ENCODE results near the gene FMN1. TPM values are rescaled to one million over a fixed set of nuclear protein-coding genes. Genes with fewer than 3 reads are reported as not detected.

FMN1 gene
- total and polyA plus RNA-seq, 10 donors: 0.43 to 42.1 (median 8.6) TPM

DNA sequence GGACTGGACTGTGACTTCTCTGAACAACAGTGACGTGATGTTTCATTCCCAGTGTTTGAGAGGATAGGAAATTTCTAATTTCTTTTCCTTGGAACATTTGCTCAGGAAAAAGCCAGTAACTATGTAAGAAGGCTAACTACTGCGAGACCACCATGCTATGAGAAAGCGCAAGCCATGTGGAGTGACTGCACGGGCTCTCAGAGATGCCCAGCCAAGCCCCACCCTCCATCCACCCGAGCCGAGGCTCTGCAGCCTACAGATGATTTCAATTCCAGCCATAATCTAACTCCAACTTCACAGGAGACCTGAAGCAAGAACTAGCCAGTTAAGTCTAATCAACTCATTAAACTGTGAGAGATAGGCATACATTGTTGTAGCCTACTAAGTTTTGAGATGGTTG is 352.4 kb downstream of the FMN1 start:
- H3K27ac ChIP-seq: no peak overlapping the region
- 81 to 93% (median 87%) methylated on average over 6 of the region's 6 CpGs for WGBS, 5 donors
- intact Hi-C loops (cut with DNase I; ENCODE audit: low total_unique reads): loop anchor here (5.0 to 10.0 kb wide), 2 partner anchors 93 to 155 kb away; no protein-coding TSS in a partner anchor
- TF ChIP-seq POLR2AphosphoS5 (IDR thresholded peaks at IDR 0.05) (no peak), POLR2A (IDR thresholded peaks at IDR 0.05) (no peak)
- TF ChIP-seq, protein P1, sequence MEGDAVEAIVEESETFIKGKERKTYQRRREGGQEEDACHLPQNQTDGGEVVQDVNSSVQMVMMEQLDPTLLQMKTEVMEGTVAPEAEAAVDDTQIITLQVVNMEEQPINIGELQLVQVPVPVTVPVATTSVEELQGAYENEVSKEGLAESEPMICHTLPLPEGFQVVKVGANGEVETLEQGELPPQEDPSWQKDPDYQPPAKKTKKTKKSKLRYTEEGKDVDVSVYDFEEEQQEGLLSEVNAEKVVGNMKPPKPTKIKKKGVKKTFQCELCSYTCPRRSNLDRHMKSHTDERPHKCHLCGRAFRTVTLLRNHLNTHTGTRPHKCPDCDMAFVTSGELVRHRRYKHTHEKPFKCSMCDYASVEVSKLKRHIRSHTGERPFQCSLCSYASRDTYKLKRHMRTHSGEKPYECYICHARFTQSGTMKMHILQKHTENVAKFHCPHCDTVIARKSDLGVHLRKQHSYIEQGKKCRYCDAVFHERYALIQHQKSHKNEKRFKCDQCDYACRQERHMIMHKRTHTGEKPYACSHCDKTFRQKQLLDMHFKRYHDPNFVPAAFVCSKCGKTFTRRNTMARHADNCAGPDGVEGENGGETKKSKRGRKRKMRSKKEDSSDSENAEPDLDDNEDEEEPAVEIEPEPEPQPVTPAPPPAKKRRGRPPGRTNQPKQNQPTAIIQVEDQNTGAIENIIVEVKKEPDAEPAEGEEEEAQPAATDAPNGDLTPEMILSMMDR (IDR thresholded peaks at IDR 0.05 in 8 of 11, conservative IDR thresholded peaks at IDR 0.05 in 3 of 11): no peak
- no peaks in the 10 kb centered on the region for H3K27me3 ChIP-seq (replicated peaks in 1 of 7)
- H3K9me3 ChIP-seq: no peaks in the 10 kb centered on the region
- no peaks in the 10 kb centered on the region for H3K4me1 ChIP-seq
- H3K4me3 ChIP-seq: no peak overlapping the region
- no peaks in the 10 kb centered on the region for H3K36me3 ChIP-seq
- DNase-seq: no peak

DNA sequence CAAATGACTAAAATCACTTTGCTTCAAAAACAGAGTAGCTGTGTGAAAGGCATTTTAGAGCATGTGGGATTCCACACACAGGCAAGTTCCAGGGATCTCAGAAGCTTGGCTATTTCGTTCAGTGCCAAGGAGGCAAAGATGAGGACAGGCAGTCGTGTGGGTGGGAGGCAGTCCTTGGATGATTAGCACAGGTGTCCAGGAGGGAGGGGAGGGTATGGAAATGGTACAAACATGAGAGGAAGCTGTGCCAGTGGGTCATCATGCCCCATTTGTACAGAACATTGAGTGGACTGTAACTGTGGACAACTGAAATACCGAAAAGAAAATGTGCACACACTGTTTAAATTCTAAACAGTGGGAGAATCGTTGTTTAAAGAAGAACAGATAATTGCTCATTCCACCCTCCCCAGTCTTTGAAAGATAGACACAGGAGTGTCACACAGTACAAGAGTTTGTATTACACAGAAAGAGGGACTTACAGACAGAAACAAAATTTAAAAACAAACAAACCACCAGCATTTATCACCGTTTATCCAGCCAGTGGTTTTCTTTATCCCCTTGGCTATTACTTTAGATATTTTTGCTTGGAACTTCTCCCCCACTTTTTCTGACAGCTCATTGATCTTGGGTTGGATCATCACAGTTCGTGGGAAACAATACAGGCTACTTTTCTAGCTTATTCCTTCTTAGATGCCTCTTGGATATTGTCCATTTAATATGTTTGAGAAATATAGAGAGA is 353.8 kb downstream of the FMN1 start:
- Histone ChIP-seq H3K27me3 (replicated peaks in 1 of 7) (no peaks in the 10 kb centered on the region), H3K4me1 (no peaks in the 10 kb centered on the region), H3K27ac (no peak overlapping the region), H3K4me3 (no peak overlapping the region), H3K9me3 (no peaks in the 10 kb centered on the region), H3K36me3 (no peaks in the 10 kb centered on the region)
- DNase-seq: no peak
- intact Hi-C loops (cut with DNase I; ENCODE audit: low total_unique reads): loop anchor here (5.0 to 10.0 kb wide), 2 partner anchors 94 to 157 kb away; no protein-coding TSS in a partner anchor
- TF ChIP-seq POLR2A (IDR thresholded peaks at IDR 0.05): no peak
- no peak for TF ChIP-seq POLR2AphosphoS5 (IDR thresholded peaks at IDR 0.05)
- TF ChIP-seq, protein P1 (IDR thresholded peaks at IDR 0.05 in 8 of 11, conservative IDR thresholded peaks at IDR 0.05 in 3 of 11): no peak
- WGBS, 5 donors: 56 to 75% (median 65%) methylated on average over 6 of the region's 6 CpGs

DNA sequence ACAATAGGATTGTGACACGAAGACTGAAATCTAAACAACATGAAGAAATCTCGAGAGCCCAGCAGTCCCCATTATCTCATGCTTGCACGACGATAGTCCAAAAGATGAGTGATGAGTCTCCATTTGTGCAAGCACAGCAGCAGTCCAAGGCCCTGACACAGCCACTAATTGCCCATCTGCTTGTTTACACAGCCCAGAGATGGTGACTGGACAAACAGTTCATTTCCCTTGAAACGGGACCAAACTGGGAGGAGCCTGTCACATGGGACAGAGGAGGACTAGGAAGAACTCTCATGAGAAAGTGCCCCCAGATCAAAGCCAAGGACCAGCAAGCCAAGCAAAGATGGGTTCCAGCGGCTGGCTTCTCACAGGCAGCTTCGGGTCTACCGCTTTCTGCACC is 355.7 kb downstream of the FMN1 start:
- 72 to 78% (median 76%) methylated on average over 8 of the region's 8 CpGs for WGBS, 5 donors
- Histone ChIP-seq H3K9me3 (no peaks in the 10 kb centered on the region), H3K4me3 (no peak overlapping the region), H3K27ac (no peak overlapping the region), H3K36me3 (no peaks in the 10 kb centered on the region), H3K4me1 (peaks cover 0 to 7% (median 0%) of the 10 kb centered on the region in 6 donors), H3K27me3 (replicated peaks in 1 of 7) (no peaks in the 10 kb centered on the region)
- TF ChIP-seq POLR2AphosphoS5 (IDR thresholded peaks at IDR 0.05): no peak
- TF ChIP-seq POLR2A (IDR thresholded peaks at IDR 0.05): no peak
- TF ChIP-seq, protein P1 (IDR thresholded peaks at IDR 0.05 in 8 of 11, conservative IDR thresholded peaks at IDR 0.05 in 3 of 11): no peak
- intact Hi-C loops (cut with DNase I; ENCODE audit: low total_unique reads): no loop called here
- no peak for DNase-seq

DNA sequence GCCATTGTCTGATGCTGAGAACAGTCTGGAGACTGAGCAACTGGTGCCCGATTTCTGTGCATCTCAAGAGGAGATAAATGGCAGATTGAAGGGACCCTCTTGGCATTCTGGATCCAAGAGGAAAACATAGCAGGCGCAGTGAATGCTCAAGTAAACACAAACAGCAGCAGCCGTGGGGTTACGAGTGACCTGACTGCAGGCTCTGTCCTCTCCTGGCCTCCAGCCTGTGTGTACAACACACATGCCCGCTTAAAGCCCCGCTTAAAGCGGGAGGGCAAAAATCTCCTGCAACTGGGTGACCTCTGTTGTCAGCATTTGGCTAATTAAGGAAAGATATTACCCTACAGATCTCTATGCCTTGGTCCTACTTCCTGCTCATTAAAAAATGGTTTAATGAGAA is 356.2 kb downstream of the FMN1 start:
- no peak for DNase-seq
- H3K4me1 ChIP-seq: peaks cover 0 to 7% (median 0%) of the 10 kb centered on the region in 6 donors
- intact Hi-C loops (cut with DNase I; ENCODE audit: low total_unique reads): no loop called here

More for the DNA sequence above, 356.2 kb downstream of the FMN1 start:
- no peaks in the 10 kb centered on the region for H3K27me3 ChIP-seq (replicated peaks in 1 of 7)
- 80 to 91% (median 87%) methylated on average over 7 of the region's 7 CpGs for WGBS, 5 donors
- no peaks in the 10 kb centered on the region for H3K36me3 ChIP-seq
- no peaks in the 10 kb centered on the region for H3K9me3 ChIP-seq
- H3K27ac ChIP-seq: no peak overlapping the region
- TF ChIP-seq, protein P1 (IDR thresholded peaks at IDR 0.05 in 8 of 11, conservative IDR thresholded peaks at IDR 0.05 in 3 of 11): no peak
- TF ChIP-seq POLR2A (IDR thresholded peaks at IDR 0.05) (no peak), POLR2AphosphoS5 (IDR thresholded peaks at IDR 0.05) (no peak)
- no peak overlapping the region for H3K4me3 ChIP-seq
